HG03025 (cell line): ENCODE measurements around the gene SLFN12.
"Not testable (repeated sequence)": the region's sequence is repeated elsewhere in the genome, so short reads cannot be mapped to it uniquely, and the experiment has no call there.

Experiments
- ATAC-seq: cut with Tn5 transposase; IDR thresholded peaks from one replicate; pipeline ENCODE4 v1.9.1; 2021; ENCODE audit warnings: mild to moderate bottlenecking, moderate library complexity; ENCODE audit not compliant: unreplicated experiment, low FRiP score

Gene SLFN12

DNA sequence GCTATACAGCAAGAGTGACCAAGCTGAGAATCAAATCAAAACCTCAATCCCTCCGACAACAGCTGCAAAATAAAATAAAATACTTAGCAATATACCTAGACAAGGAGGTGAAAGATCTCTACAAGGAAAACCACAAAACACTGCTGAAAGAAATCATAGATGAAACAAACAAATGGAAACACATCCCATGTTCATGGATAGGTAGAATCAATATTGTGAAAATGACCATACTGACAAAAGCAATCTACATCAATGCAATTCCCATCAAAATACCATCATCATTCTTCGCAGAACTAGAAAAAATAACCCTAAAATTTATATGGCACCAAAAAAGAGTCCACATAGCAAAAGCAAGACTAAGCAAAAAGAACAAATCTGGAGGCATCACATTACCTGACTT is 17.6 kb downstream of the SLFN12 start:
- ATAC-seq, result not testable (repeated sequence)

DNA sequence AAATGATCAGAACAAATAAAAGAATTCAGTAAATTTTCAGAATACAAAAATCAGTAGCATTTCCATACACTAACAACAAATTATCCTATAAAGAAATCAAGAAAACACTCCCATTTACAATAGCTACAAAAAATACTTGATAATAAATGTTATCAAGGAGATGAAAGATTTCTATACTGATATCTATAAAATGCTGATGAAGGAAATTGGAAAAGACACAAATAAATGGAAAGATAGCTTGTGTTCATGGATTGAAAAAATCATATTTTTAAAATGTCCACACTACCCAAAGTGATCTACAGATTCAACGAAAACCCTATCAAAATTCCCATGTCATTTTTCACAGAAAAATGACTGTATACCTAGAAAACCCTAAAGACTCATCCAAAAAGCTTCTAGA is 18.1 kb downstream of the SLFN12 start:
- no peak for ATAC-seq

DNA sequence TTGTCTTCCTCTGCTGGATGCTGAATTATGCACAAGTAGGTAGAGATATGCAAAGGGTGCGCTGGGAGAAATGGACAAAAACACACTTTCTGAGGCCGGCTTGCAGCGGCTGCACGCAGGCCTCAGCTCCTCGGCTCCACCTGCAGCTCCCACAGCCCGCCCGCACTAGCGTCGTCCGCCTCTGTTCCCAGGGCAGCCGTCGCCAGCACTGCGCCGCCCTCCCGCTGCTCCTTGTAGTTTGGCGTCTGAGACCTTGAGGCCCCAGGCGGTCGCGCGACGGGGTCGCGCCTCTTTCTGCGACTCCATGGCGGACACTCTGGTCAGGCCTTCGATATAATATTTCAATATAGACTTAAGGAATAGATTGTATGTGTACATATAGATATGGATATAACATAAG is 24.8 kb downstream of the SLFN12 start:
- ATAC-seq, result no peak

DNA sequence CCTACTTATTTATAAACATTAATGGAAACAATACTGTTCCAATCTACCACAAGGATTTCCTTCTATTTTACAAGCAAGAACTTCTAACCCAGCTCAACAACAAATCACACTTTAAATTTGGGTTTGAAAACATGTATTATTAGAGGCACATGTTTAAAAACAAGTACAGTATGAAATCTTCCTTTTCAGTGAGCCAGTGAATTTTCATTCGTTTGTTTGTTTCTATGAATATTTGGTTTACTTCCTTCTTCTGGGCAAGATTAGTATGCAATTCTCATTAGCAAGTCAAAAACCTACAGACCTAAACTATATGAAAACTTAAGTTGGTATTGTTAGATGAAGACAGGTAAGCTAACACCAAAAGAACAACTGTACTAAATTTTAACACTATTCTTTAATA is 25.7 kb downstream of the SLFN12 start:
- ATAC-seq, result no peak

DNA sequence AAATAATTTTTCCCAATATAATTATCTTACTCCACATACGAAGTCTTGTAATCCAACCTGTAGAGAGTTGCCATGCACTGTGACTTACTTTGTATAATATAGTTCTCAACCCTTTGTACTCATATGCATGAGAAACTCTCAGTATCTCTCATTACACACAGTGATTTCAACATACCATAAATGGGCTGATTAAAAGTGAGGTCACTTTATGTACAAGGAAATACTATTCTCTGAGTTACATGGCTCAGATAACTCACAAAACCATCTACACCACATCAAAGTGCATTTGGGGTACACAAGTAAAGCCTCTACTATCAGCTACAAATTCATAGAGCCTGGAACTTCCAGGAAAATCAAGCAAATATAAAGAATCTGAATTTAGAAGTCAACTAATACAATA is 27.9 kb downstream of the SLFN12 start:
- no peak for ATAC-seq

DNA sequence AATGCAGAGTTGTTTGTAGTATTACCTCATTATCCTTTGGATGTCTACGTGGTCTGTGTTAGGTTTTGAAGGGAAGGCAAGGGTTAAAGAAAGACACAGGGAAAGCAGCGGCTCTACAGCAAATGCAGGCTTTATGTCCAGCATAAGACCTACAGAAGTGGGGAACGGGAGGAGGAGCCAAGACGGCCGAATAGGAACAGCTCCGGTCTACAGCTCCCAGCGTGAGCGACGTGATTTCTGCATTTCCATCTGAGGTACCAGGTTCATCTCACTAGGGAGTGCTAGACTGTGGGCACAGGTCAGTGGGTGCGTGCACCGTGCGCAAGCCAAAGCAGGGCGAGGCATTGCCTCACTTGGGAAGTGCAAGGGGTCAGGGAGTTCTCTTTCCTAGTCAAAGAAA is 38.5 kb downstream of the SLFN12 start:
- not testable (repeated sequence) for ATAC-seq

DNA sequence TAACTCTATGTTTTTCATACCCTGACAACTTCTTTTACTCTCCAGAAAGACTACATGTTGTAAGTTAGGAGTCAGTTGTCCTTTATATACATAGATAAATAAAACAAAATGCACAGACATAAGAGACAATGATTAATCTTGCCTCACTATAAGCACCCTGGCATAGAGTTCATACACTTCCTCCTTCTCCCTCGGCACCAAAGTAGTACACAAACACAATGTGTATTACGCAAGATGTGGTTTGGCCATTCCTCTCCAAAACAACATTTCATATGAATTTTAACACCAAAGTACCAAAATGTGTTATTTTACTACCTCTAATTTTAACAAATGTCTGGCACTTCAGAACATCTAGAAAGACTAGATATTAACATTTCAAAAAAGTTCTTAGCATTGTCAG is 41.6 kb downstream of the SLFN12 start:
- no peak for ATAC-seq

DNA sequence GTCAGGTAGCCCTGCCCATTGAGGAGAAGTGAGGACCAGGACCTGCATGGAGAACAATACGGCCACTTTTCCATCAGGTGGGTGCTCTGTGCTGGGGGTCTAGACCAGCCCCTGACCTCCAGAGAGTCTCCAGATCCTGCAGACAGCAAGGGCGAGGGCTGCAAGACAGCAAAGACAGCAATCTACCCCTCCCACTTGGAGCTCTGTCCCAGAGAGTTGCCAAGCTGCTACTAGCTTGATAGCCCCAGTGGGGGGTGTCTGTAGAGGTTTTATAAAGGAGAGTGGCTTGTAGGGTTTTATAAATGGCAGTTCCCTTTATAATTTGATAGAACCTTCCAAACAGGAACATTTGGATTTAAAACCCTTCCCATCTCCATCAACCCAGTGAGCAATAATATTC is 42.1 kb downstream of the SLFN12 start:
- ATAC-seq, result no peak

DNA sequence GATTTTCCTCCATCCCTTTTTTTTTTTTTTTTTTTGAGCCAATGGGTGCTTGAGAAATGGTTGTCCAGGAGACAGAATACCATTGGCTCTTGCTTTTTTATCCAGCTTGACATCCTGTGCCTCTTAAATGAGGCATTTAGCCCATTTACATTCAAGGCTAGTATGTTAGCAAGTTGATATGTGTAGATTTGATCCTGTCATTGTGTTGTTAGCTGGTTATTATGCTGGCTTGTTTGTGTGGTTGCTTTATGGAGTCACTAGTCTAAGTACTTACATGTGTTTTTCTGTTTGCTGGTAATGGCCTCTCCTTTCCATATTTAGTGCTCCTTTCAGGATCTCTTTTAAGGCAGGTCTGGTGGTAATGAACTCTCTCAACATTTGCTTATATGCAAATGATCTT is 44.8 kb downstream of the SLFN12 start:
- no peak for ATAC-seq

DNA sequence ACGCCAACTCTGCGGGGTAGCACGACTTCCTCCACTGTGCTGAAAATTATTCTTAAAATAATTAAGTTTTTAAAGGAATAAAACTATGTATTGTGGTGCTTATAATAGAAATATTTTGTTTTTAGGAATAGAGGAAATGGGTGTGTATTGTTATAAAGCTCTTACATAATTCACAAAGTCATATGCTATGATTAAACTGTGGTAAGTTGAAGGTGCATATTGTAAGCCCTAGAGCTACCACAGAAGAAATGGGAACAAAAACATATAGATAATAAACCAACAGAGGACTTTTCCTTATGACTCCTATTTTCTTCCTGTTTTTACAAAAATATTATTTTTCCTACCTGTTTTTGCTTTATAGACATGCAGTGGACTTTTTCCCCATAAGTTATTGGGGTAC is 54.6 kb downstream of the SLFN12 start:
- ATAC-seq, result no peak

DNA sequence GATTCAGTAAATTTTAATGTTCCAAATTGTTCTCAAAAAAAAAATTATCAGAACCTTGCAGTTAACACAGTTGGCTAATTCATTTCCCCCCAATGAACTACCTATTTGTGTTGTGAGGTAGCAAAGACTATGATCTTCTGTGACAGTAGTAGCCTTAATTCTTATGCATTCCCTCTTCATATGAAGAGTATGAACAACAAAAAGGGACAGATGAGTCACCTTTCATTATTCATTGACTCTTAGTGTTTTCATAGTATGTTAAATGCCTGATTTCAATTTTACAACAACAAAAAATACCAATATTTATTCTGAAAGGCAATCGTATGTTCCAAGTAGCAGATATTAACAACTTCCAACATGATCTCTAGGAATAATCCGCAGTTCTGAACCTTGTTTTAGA is 55.2 kb downstream of the SLFN12 start:
- ATAC-seq, result no peak

DNA sequence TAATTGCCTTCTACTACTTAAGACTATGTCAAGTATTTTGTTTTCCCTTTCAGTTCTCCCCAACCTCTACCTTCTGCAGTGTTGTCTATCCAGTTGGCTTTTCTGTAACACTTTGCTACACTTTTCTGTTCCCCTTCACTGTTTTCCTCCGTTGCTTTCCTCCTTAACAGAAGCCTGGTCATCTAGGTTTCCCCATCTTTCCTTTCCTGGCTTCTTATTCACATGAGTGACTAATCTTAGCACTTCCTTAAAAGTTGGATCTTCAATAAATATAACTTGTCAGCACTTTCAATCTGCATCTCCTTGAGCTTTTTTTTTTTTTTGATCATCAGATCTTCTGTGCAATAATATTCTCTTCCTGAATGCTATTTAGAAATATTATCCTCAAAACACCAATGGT is 56.1 kb downstream of the SLFN12 start:
- ATAC-seq, result no peak

DNA sequence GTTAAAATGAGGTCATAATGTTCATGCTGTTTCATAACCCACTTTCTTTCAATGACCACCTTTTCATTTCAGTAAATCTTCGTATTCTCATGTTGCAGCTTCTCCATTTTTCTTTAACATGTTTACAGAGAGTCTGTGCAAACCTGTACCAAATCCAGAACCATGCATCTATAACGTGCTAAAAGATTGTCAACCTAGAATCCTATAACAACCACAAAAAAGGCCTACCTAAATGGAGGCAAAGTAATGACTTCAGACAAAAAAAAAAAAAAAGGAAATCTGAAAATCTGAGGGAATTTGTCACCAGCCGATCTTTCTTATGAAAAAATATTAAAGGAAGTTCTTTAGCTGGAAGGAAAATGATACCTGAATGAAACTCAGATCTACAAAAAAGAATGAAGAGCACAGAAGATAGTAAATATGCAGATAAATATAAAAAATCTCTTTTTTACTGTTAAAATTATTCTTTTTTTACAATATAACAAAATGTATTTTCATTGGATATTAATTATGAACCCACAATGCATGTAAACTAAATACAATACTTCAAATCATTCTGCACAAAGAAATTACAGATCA is 57.4 kb downstream of the SLFN12 start:
- ATAC-seq, result no peak

DNA sequence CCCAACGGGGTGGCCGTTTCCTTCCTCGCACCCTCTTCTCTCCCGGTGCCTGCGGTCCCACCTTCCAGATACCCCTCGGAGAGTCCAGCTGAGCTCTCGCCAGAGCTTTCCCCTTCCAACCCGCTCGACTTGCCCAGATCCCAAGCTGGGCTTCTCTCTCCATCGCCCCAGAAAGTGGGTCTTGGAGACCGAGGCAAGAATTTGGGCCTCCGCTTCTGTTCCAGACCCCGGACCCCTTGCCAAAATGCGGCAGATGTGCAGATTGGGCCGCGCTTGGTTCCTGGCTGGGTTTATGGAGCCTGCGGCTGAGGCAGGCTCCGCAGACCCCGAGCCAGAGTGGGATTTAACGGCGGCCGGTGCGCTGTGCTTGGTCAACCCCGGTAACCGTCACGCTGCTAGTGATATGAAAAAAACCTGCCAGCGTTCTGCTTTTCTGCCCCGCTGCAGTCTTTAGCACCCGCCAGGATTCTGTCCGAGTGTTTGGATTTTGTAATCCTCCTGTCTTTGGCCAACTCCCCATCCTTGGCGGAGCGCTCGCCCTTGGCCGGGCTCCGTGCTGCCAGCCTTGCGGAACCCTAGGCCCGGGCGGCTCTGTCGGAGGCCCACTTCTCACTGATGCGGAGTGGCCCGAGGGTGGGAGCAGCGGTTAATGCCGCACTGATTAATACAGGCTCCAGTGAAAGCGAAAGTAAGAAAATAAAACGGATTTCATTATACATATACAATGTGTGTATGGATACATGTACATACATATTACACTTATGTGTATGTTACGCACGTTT is 58.1 kb downstream of the SLFN12 start:
- ATAC-seq, result no peak

DNA sequence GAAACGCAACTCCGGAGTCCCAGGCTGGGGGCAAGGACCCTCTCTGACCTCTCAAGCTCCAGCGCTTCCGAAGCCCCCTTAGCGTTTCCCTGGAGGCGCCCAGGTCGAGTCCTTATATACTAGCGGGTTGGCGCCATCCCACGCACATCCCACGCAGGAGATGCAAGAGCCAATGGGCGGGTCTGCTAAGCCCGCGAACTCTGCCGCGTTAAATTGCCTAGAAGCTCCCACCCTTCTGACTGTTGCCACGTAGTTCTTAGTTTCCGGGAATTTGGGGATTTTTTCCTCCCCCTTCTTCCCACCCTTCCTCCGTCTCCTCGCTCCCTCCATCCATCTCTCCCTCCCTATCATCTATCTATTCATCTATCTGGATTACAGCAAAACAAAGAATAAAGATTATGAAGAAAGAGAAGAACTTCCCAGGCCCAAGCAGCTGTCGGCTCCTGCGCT is 58.7 kb downstream of the SLFN12 start, which contains the start of gene SLFN11:
Gene SLFN11 (minus strand): TSS at position 88 of the 450 bp plus-strand sequence. CDS start 9,814 bp downstream, outside the sequence.
- ATAC-seq, result no peak

DNA sequence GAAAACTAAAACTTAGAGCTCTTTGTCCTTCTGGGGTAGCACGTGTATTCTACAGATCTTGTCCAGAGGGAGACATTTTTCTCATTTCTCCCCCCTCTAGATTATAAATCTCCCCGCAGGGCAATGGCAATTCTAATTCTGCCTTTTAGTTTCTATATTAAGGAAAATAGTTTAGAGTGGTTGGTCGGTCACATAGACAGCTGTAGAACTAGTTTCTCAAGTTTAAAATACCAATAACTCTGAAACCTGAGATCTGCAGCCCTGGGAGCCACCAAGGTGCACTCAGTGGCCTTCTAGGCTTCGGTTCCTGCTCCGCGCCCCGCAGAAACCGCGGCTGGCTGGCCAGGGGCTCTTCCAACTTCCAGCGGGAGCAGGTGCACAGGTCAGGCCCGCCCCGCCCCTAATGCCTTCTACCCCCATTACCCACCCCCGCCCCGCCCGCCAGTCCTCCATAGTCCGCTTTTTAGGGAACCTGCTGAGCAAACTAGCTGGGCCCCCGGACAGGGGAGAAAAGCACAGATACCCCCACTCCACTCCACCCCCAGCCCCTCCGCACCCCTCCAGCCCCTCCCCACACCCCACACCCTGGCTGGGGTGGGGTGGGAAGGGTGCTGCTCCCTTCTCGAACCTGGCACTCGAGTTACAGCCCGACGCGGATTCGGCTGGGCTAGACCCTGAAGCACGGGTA is 59.3 kb downstream of the SLFN12 start:
- ATAC-seq, result no peak

DNA sequence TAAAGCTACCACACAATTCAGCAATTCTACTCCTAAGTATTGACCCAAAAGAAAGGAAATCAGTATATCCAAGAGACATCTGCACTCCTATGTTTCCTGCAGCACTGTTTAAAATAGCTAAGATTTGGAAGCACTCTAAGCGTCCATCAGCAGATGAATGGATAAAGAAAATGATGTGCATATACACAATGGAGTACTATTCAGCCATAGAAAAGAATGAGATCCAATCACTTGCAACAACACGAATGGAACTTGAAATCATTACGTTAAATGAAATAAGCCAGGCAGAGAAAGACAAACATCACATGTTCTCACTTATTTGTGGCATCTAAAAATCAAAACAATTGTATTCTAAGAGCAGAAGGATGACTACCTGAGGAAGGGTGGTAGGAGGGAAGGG is 60.4 kb downstream of the SLFN12 start:
- ATAC-seq, result no peak

DNA sequence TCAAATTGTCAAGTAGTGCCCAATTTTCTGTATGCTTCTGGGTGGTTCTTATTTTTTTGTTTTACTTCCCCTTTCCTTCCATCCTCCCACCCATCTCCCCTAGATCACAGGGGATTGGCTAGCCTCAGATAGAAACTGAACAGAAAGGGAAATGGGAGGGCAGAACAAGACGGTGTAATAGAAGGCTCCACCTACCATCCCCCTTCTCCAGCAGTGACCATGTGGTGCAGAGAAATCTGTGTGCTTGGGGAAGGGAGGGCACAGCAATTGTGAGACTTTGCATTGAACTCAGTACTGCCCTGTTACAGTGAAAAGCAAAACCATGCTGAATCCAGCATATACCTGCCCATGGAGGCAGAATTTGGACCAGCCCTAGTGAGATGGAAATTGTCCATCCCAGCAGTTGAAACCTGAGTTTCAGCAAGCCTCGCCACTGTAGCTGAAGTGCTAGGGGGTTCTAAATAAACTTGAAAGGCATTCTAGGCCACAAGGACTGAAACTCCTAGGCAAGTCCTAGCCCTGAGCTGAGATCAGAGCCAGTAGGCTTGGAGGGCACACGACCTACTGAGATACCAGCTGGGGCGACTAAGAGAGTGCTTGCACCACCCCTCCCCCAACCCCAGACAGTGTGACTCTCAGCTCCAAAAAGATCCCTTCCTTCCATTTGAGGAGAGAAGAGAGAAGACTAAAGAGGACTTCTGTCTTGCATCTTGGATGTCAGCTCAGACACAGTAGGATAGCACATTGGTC is 64.0 kb downstream of the SLFN12 start:
- ATAC-seq, result no peak

DNA sequence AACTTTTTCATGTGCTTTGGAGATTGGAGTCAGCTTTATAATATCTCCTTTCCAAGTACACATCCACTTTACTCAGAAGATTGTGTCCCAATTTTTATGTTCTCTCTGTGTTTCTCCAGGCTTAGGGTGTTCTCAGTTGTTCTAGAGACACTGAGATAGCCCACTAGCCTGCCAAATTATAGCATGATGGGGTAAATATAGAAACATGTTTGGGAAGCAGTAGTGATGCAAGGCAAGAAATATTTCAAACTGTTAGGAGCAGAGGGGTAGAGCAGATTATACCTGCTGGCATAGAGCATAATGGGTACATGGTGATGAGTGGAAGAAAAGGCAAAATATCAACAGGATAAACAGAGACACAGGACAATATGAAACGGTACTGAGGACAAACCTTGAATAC is 71.3 kb downstream of the SLFN12 start:
- no peak for ATAC-seq
